ENCODE data around the gene OSBPL7. TPM values are rescaled to one million over a fixed set of nuclear protein-coding genes. Genes with fewer than 3 reads are reported as not detected.

Gene OSBPL7
- total RNA-seq, 1 donor from 2014 or later: 17.4 TPM

DNA sequence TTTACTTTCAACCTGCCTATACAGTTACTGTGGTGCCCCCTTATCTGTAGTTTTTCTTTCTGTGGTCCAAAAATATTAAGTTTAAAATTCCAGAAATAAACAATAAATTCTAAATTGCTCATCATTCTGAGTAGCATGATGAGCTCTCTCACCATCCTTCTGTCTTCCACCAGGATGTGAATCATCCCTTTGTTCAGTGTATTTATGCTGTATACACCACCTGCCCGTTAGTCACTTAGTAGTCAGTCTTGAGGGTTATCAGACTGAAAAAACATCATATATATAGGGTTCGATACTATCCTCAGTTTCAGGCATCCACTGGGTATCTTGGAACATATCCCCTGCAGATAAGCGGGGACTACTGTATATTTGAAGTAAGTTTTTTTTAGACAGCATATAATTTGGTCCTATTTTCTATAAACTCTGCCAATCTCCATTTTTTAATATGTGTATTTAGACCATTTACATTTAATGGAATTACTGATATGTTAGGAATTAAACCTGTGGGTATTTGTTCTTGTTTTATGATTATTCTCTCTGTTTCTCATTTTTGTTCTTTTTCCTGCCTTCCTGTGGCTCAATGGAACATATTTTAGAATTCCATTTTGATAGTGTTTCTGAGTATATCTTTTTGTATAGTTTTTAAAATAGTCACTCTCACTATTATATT, 57.5 kb downstream of the OSBPL7 start:
- no peak for TF ChIP-seq CTCF (IDR thresholded peaks at IDR 0.05)
- H3K4me1 Mint-ChIP-seq (ENCODE audit: low read depth): no peaks in the 10 kb centered on the region
- H3K27ac Mint-ChIP-seq (ENCODE audit: unreplicated experiment): no peak overlapping the region
- H3K27me3 Mint-ChIP-seq (ENCODE audit: low read depth): peaks cover 26% of the 10 kb centered on the region
- DNase-seq (ENCODE audit: low spot score): no peak
- H3K36me3 Mint-ChIP-seq (ENCODE audit: low read depth): peaks cover 7% of the 10 kb centered on the region
- H3K9me3 Mint-ChIP-seq (ENCODE audit: low read depth): peaks cover 36% of the 10 kb centered on the region
- no peak overlapping the region for H3K4me3 Mint-ChIP-seq (ENCODE audit: unreplicated experiment)

- Mint-ChIP-seq H3K27ac (ENCODE audit: unreplicated experiment) (no peak overlapping the region), H3K9me3 (ENCODE audit: low read depth) (peaks cover 44% of the 10 kb centered on the region), H3K36me3 (ENCODE audit: low read depth) (peaks cover 9% of the 10 kb centered on the region), H3K4me1 (ENCODE audit: low read depth) (no peaks in the 10 kb centered on the region), H3K27me3 (ENCODE audit: low read depth) (peaks cover 33% of the 10 kb centered on the region), H3K4me3 (ENCODE audit: unreplicated experiment) (no peak overlapping the region)
- no peak for TF ChIP-seq CTCF (IDR thresholded peaks at IDR 0.05)
- no peak for DNase-seq (ENCODE audit: low spot score)
These were observed 58.9 kb downstream of the OSBPL7 start for GRCh38 chr17:47762728-47763127.

DNA sequence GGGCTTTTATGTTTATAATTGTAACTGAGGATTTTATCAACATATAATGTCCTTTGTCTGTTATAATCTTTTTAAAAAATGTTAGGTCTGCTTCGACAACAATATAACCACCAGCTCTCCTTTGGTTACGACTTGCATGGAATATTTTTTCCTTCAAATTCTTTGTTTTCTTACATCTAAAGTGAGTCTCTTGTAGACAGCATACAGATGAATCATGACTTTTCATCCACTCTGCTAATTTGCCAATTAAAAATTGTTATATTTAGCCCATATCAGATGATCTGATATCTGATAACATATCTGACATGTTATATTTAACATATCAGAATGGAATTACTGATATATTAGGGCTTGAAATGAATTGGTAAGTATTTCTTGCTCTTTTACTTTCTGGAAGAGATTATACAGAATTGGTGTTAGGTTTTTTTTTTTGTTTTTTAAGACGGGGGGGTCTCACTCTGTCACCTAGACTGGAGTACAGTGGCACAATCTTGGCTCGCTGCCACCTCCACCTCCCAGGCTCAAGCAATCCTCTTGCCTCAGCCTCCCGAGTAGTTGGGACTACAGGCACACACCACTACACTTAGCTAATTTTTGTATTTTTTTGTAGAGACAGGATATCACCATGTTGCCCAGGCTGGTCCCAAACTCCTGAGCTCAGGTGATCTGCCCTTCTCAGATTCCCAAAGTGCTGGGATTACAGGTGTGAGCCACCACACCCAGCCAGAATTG, 61.0 kb downstream of the OSBPL7 start:
- Mint-ChIP-seq H3K27ac (ENCODE audit: unreplicated experiment) (no peak overlapping the region), H3K4me1 (ENCODE audit: low read depth) (no peaks in the 10 kb centered on the region), H3K9me3 (ENCODE audit: low read depth) (peaks cover 55% of the 10 kb centered on the region), H3K36me3 (ENCODE audit: low read depth) (peaks cover 12% of the 10 kb centered on the region), H3K27me3 (ENCODE audit: low read depth) (peaks cover 32% of the 10 kb centered on the region), H3K4me3 (ENCODE audit: unreplicated experiment) (no peak overlapping the region)
- DNase-seq (ENCODE audit: low spot score): no peak
- TF ChIP-seq CTCF (IDR thresholded peaks at IDR 0.05): no peak

DNA sequence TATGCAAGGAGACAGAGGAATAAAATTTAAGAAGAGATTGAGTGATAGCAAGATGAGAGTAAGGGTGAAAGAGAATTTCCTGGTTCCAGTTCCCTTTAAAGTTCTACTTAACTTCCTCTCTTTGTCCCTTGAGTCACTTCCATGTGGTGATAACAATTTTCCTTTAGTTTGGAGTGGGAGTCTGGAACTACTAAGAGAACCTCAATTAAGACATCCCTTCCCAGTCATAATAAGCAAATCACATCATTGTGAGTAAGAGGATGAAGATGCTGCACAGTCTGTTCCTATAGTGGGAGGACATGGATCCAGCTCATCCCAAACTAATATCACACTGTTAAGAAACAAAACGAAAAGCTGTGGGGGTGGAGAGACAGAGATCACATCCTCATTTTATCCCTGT, 64.2 kb downstream of the OSBPL7 start:
- H3K9me3 Mint-ChIP-seq (ENCODE audit: low read depth): peaks cover 48% of the 10 kb centered on the region
- H3K27ac Mint-ChIP-seq (ENCODE audit: unreplicated experiment): no peak overlapping the region
- H3K27me3 Mint-ChIP-seq (ENCODE audit: low read depth): peaks cover 45% of the 10 kb centered on the region

More for the DNA sequence above, 64.2 kb downstream of the OSBPL7 start:
- Mint-ChIP-seq H3K4me1 (ENCODE audit: low read depth) (no peaks in the 10 kb centered on the region), H3K4me3 (ENCODE audit: unreplicated experiment) (no peak overlapping the region), H3K36me3 (ENCODE audit: low read depth) (peaks cover 12% of the 10 kb centered on the region)
- no peak for TF ChIP-seq CTCF (IDR thresholded peaks at IDR 0.05)
- no peak for DNase-seq (ENCODE audit: low spot score)

Other genes starting within 250 kb of the OSBPL7 start
- gene KPNB1, start 171.9 kb downstream of the OSBPL7 start, total RNA-seq: 292 to 306 TPM (median 298 TPM) in 3 replicates
- gene TBKBP1, start 127.6 kb downstream of the OSBPL7 start, total RNA-seq: 11.3 to 13.6 TPM (median 12.6 TPM) in 3 replicates
- gene TBX21, start 88.6 kb downstream of the OSBPL7 start, total RNA-seq: not detected in 3 replicates
- 23.9 to 25.4 TPM (median 24.8 TPM) in 3 replicates for gene MRPL10, start 9.7 kb upstream of the OSBPL7 start, total RNA-seq
- 0.35 to 0.65 TPM in 2 of 3 replicates, not detected in the other for gene LRRC46, start 9.9 kb upstream of the OSBPL7 start, total RNA-seq
- gene SCRN2, start 19.5 kb upstream of the OSBPL7 start, total RNA-seq: 14.9 to 32.9 TPM (median 15.7 TPM) in 3 replicates
- 0.05 to 0.15 TPM (median 0.08 TPM) in 3 replicates for gene SP6, start 29.4 kb upstream of the OSBPL7 start, total RNA-seq
- gene SP2, start 74.4 kb upstream of the OSBPL7 start, total RNA-seq: 13.5 to 16.8 TPM (median 16.0 TPM) in 3 replicates
- gene PNPO, start 119.8 kb upstream of the OSBPL7 start, total RNA-seq: 6.3 to 9.0 TPM (median 8.2 TPM) in 3 replicates
- not detected in 3 replicates for gene PRR15L, start 136.1 kb upstream of the OSBPL7 start, total RNA-seq
- gene CDK5RAP3, start 149.3 kb upstream of the OSBPL7 start, total RNA-seq: 99.2 to 123 TPM (median 105 TPM) in 3 replicates
- gene COPZ2, start 216.0 kb upstream of the OSBPL7 start, total RNA-seq: 157 to 228 TPM (median 219 TPM) in 3 replicates
- 290 to 445 TPM (median 444 TPM) in 3 replicates for gene NFE2L1, start 226.6 kb upstream of the OSBPL7 start, total RNA-seq

Data from chondrocyte (in vitro differentiated cells).